Cortex of kidney (tissue), 1 donor: ENCODE results near the gene ANKS1B.
"Not testable (repeated sequence)": the region's sequence is repeated elsewhere in the genome, so short reads cannot be mapped to it uniquely, and the experiment has no call there.

Source experiments
- DNase-seq: peaks from one replicate; lab custom pipeline; 2025; lab: John Stamatoyannopoulos, UW

The ANKS1B gene

GRCh38 chr12:99009654-99010296, 975.0 kb downstream of the ANKS1B start:
- no peak for DNase-seq

- no peak for DNase-seq
These were observed 979.1 kb downstream of the ANKS1B start for GRCh38 chr12:99005601-99006000.

GRCh38 chr12:99004799-99005466, 979.8 kb downstream of the ANKS1B start:
- DNase-seq, result no peak

GRCh38 chr12:99002731-99003130, 982.0 kb downstream of the ANKS1B start:
- no peak for DNase-seq

GRCh38 chr12:99002156-99002555, 982.6 kb downstream of the ANKS1B start:
- DNase-seq, result no peak

GRCh38 chr12:98999559-98999958, 985.2 kb downstream of the ANKS1B start:
- DNase-seq, result no peak

- no peak for DNase-seq
These were observed 985.9 kb downstream of the ANKS1B start for GRCh38 chr12:98998697-98999299.

- no peak for DNase-seq
These were observed 986.8 kb downstream of the ANKS1B start for GRCh38 chr12:98997899-98998298.

GRCh38 chr12:98990648-98991047, 994.1 kb downstream of the ANKS1B start:
- no peak for DNase-seq

GRCh38 chr12:98985156-98985555, 999.6 kb downstream of the ANKS1B start:
- DNase-seq, result no peak

GRCh38 chr12:98983647-98984046, 1001.1 kb downstream of the ANKS1B start:
- no peak for DNase-seq

GRCh38 chr12:98980508-98980907, 1004.2 kb downstream of the ANKS1B start:
- no peak for DNase-seq

- DNase-seq, result no peak
These were observed 1007.5 kb downstream of the ANKS1B start for GRCh38 chr12:98977186-98977585.

- DNase-seq, result no peak
These were observed 1009.9 kb downstream of the ANKS1B start for GRCh38 chr12:98974767-98975381.

- no peak for DNase-seq
These were observed 1011.3 kb downstream of the ANKS1B start for GRCh38 chr12:98973395-98973794.

GRCh38 chr12:98970950-98971349, 1013.8 kb downstream of the ANKS1B start:
- no peak for DNase-seq

GRCh38 chr12:98970210-98970609, 1014.5 kb downstream of the ANKS1B start:
- DNase-seq, result no peak

- DNase-seq, result no peak
These were observed 1015.8 kb downstream of the ANKS1B start for GRCh38 chr12:98968896-98969295.

GRCh38 chr12:98957135-98957534, 1027.6 kb downstream of the ANKS1B start:
- DNase-seq, result not testable (repeated sequence)

GRCh38 chr12:98955284-98955683, 1029.5 kb downstream of the ANKS1B start:
- DNase-seq, result no peak

- DNase-seq, result no peak
These were observed 1030.2 kb downstream of the ANKS1B start for GRCh38 chr12:98954506-98954905.

- no peak for DNase-seq
These were observed 1033.3 kb downstream of the ANKS1B start for GRCh38 chr12:98951406-98951805.
